Neural progenitor cell (in vitro differentiated cells): ENCODE data around the gene SEMA3B.

Source experiments
- CTCF ChIP-seq: fragments of 200-600 bp; sonication (generic); IDR thresholded peaks from 2 replicates; pipeline ENCODE4 v1.5.1; 2017; ENCODE audit warnings: antibody characterized with exemption, mild to moderate bottlenecking
- EZH2 ChIP-seq: fragments of 200-600 bp; sonication (generic); IDR thresholded peaks from 2 replicates; pipeline ENCODE4 v1.6.1; 2017; ENCODE audit warnings: antibody characterized with exemption, mild to moderate bottlenecking, moderate library complexity

DNA sequence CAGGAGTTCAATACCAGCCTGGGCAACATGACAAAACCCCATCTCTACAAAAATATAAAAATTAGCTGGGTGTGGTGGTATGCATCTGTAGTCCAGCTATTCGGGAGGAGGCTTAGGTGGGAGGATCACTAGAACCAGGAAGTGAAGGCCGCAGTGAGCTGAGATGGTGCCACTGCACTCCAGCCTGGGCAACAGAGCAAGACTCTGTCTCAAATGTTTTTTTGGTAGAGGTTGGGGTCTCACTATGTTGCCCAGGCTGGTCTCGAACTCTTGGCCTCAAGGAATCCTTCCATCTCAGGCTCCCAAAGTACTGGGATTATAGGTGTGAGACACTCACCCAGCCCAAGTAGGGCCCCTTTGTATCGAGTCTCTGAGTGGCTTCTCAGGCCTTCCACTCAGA lies 25.1 kb downstream of the SEMA3B start:
- no peak for TF ChIP-seq CTCF
- TF ChIP-seq EZH2: no peak
